GM12878 (cell line): ENCODE measurements around the gene PRKCB. TPM values are rescaled to one million over a fixed set of nuclear protein-coding genes. Genes with fewer than 3 reads are reported as not detected.

Experiments
- ATAC-seq: fragments of 200-7000 bp; cut with Tn5 transposase; 3 replicates; pipeline ENCODE4 v1.9.1; 2020; ENCODE audit warnings: mild to moderate bottlenecking, moderate library complexity
- BruUV-seq: library from RNA; stranded (reverse); fragments of 400-500 nt; replicated peaks from 2 replicates; lab custom pipeline; 2021; lab: Mats Ljungman, UMichigan
- CTCF ChIA-PET: fragments of 300-600 bp; sonication (Branson Sonifier 250); formaldehyde crosslinking; extraction: SDS; loops from one replicate; lab custom pipeline; 2021; ENCODE audit warnings: inconsistent platforms; lab: Yijun Ruan, JAX
- POLR2A ChIA-PET: fragments of 350-600 bp; formaldehyde crosslinking; extraction: SDS; loops from one replicate; lab custom pipeline; 2021; ENCODE audit warnings: inconsistent platforms; lab: Charles Lee
- RAD21 ChIA-PET: fragments of 300-600 bp; sonication (Branson Sonifier 250); formaldehyde crosslinking; loops from one replicate; lab custom pipeline; 2023; ENCODE audit warnings: antibody characterized with exemption; ENCODE audit not compliant: unreplicated experiment; lab: Charles Lee
- SMC1A ChIA-PET: fragments of 300-600 bp; sonication (Branson Sonifier 250); formaldehyde crosslinking; loops from one replicate; lab custom pipeline; 2023; ENCODE audit not compliant: unreplicated experiment, uncharacterized antibody; lab: Charles Lee
- DNase-seq: peaks from one replicate; pipeline ENCODE4 v3.0.0-alpha.2; 2011; ENCODE audit warnings: low read depth, low spot score
- FAIRE-seq: peaks from 3 replicates; lab custom pipeline; 2011; peaks lifted over from hg19 to GRCh38; lab: Jason Lieb, UNC
- H2AFZ ChIP-seq: 2 replicates; pipeline ENCODE4 v1.6.0; 2011; ENCODE audit warnings: low read depth, low read length, control low read depth; ENCODE audit not compliant: control insufficient read depth
- H3K27ac ChIP-seq: 2 replicates; pipeline ENCODE4 v1.5.1; 2011; ENCODE audit warnings: control low read depth; ENCODE audit not compliant: control insufficient read depth, insufficient read depth
- H3K27me3 ChIP-seq, 2 experiments: replicated peaks in 1 of 2; 2 replicates each; pipeline versions ENCODE4 v1.6.0 to v1.6.1; 2011; ENCODE audit warnings: low read length in 1 of 2; ENCODE audit not compliant: control insufficient read depth in 2 of 2, insufficient read depth in 2 of 2
- H3K36me3 ChIP-seq, 2 experiments: 2 replicates each; pipeline ENCODE4 v1.5.1; 2011; ENCODE audit warnings: low read length in 1 of 2; ENCODE audit not compliant: control insufficient read depth in 2 of 2, insufficient read depth in 2 of 2
- H3K4me1 ChIP-seq: 2 replicates; pipeline ENCODE4 v1.6.1; 2011; ENCODE audit warnings: mild to moderate bottlenecking, low read length, moderate library complexity, mixed read lengths; ENCODE audit not compliant: control insufficient read depth, insufficient read depth
- H3K4me2 ChIP-seq: 2 replicates; pipeline ENCODE4 v1.6.0; 2011; ENCODE audit warnings: control low read depth; ENCODE audit not compliant: control insufficient read depth, insufficient read depth
- H3K4me3 ChIP-seq: fragments of 200-600 bp; sonication (generic); 2 replicates; pipeline ENCODE4 v1.5.1; 2016
- H3K79me2 ChIP-seq: 2 replicates; pipeline ENCODE4 v1.6.0; 2011; ENCODE audit warnings: low read length; ENCODE audit not compliant: control insufficient read depth, insufficient read depth
- H3K9ac ChIP-seq: 2 replicates; pipeline ENCODE4 v1.8.0; 2011; ENCODE audit warnings: low read length, control low read depth, mixed read lengths; ENCODE audit not compliant: control insufficient read depth, insufficient read depth
- H3K9me3 ChIP-seq: replicated peaks from 3 replicates; pipeline ENCODE4 v1.5.1; 2011; ENCODE audit warnings: mild to moderate bottlenecking, low read length; ENCODE audit not compliant: control insufficient read depth, insufficient read depth
- H4K20me1 ChIP-seq: 2 replicates; pipeline ENCODE4 v1.6.0; 2011; ENCODE audit not compliant: control insufficient read depth, insufficient read depth
- ASH2L ChIP-seq: fragments of 300-600, 200-600 bp; sonication (generic); IDR thresholded peaks from 2 replicates; pipeline ENCODE4 v1.6.1; 2017; ENCODE audit warnings: low read depth, mild to moderate bottlenecking, borderline replicate concordance
- ATF3 ChIP-seq: IDR thresholded peaks from 2 replicates; pipeline ENCODE4 v1.6.1; 2011; ENCODE audit warnings: low read depth, mild to moderate bottlenecking, low read length, moderate library complexity, borderline replicate concordance; ENCODE audit errors: extremely low read depth
- BMI1 ChIP-seq: fragments of 450-650 bp; IDR thresholded peaks from 2 replicates; pipeline ENCODE4 v1.6.1; 2016; ENCODE audit warnings: mild to moderate bottlenecking, moderate library complexity, borderline replicate concordance
- CREB1 ChIP-seq: IDR thresholded peaks from 2 replicates; pipeline ENCODE4 v1.6.1; 2012; ENCODE audit warnings: low read depth, mild to moderate bottlenecking, inconsistent platforms
- GATAD2B ChIP-seq: fragments of 450-650 bp; conservative IDR thresholded peaks from 2 replicates; pipeline ENCODE4 v1.6.1; 2017; ENCODE audit warnings: low read depth, mild to moderate bottlenecking, moderate library complexity
- IKZF1 ChIP-seq: fragments of 450-650 bp; conservative IDR thresholded peaks from 2 replicates; pipeline ENCODE4 v1.6.1; 2017; ENCODE audit warnings: antibody characterized with exemption, mild to moderate bottlenecking
- MLLT1 ChIP-seq: fragments of 450-650 bp; IDR thresholded peaks from 2 replicates; pipeline ENCODE4 v1.6.1; 2016; ENCODE audit warnings: mild to moderate bottlenecking
- MYC ChIP-seq: IDR thresholded peaks from 2 replicates; pipeline ENCODE4 v1.6.1; 2011; ENCODE audit warnings: mild to moderate bottlenecking, low read length, moderate library complexity, inconsistent platforms; ENCODE audit not compliant: insufficient read depth, insufficient replicate concordance, insufficient read length, severe bottlenecking
- PAX8 ChIP-seq: fragments of 450-650 bp; IDR thresholded peaks from 2 replicates; pipeline ENCODE4 v1.6.1; 2017; ENCODE audit warnings: mild to moderate bottlenecking, moderate library complexity
- PKNOX1 ChIP-seq: fragments of 450-650 bp; IDR thresholded peaks from 2 replicates; pipeline ENCODE4 v1.6.1; 2016; ENCODE audit warnings: mild to moderate bottlenecking
- RBBP5 ChIP-seq: fragments of 200-600 bp; sonication (generic); conservative IDR thresholded peaks from 2 replicates; pipeline ENCODE4 v1.6.1; 2016
- TAF1 ChIP-seq: IDR thresholded peaks from 2 replicates; pipeline ENCODE4 v1.6.1; 2011; ENCODE audit warnings: mild to moderate bottlenecking, low read depth, low read length, borderline replicate concordance
- TBL1XR1 ChIP-seq: IDR thresholded peaks from 2 replicates; pipeline ENCODE4 v1.6.1; 2012; ENCODE audit warnings: low read depth, low read length, improper control_type of control experiment
- USF1 ChIP-seq: IDR thresholded peaks from 2 replicates; pipeline ENCODE4 v1.6.1; 2011; ENCODE audit warnings: borderline replicate concordance, low read depth, mild to moderate bottlenecking, moderate library complexity, mixed read lengths, low read length; ENCODE audit not compliant: insufficient read depth; ENCODE audit errors: extremely low read length
- ZNF207 ChIP-seq: fragments of 450-650 bp; IDR thresholded peaks from 2 replicates; pipeline ENCODE4 v1.6.1; 2014; ENCODE audit warnings: antibody characterized with exemption, mild to moderate bottlenecking, borderline replicate concordance
- WGBS: methylation state at CpG from one replicate; pipeline ENCODE4 v1.1.6; 2016; ENCODE audit warnings: low lambda C conversion rate; ENCODE audit not compliant: insufficient replicate concordance, insufficient coverage; ENCODE audit errors: missing lambda C conversion rate; 5-methylcytosine and 5-hydroxymethylcytosine counted together
- in situ Hi-C: fragments of 300-500 bp; cut with MboI; formaldehyde crosslinking; loops from 9 replicates; pipeline ENCODE4 v1.14.3; 2018; ENCODE audit warnings: mixed read lengths
- intact Hi-C: fragments of 100-400 bp; cut with micrococcal nuclease; formaldehyde crosslinking; loops from one replicate; pipeline ENCODE4 v1.14.2; 2022; ENCODE audit not compliant: unreplicated experiment
- polyA plus RNA-seq, 11 experiments: library from polyadenylated mRNA; depleted of rRNA in 4 of 11; unstranded in 6 of 11; stranded (reverse) in 5 of 11; fragments of >200 nt; fragmentation: Nextera tagmentation in 4 of 11; fragmentation: Illumina TruSeq in 1 of 11; extraction: Ambion mirVana in 4 of 11; extraction: Trizol in 1 of 11; gene quantifications; 1 replicate in 1 of 11; 2 replicates in 10 of 11; pipeline versions ENCODE4 v1.2.1 to v1.2.3, GENCODE V29; 2011 to 2016; ENCODE audit warnings: inconsistent platforms in 2 of 11, missing spikeins in 2 of 11, low read depth in 1 of 11
- total RNA-seq, 4 experiments: library from RNA; depleted of rRNA in 3 of 4; stranded (reverse); fragments of >200 nt in 3 of 4; fragmentation: Illumina TruSeq in 1 of 4; extraction: Trizol in 1 of 4; gene quantifications; 2 replicates each; pipeline versions ENCODE4 v1.2.1 to v1.2.3, GENCODE V29; 2013 to 2021

PRKCB gene
- total and polyA plus RNA-seq, 10 of the 15 experiments (the other 5 are each of a cell fraction or from before 2014, with no cell fraction given): 21.4 to 158 (median 97.3) TPM

- FAIRE-seq: no peak
- no peaks in the 10 kb centered on the region for H3K79me2 ChIP-seq
- TF ChIP-seq BMI1 (no peak), MLLT1 (no peak), MYC (no peak), TAF1 (no peak), RBBP5 (no peak), ZNF207 (no peak), GATAD2B (no peak), PKNOX1 (no peak), ASH2L (no peak), ATF3 (no peak), USF1 (no peak), CREB1 (no peak), IKZF1 (no peak), PAX8 (no peak), TBL1XR1 (no peak)
These were observed 296.4 kb downstream of the PRKCB start for GRCh38 chr16:24132048-24132796.

More at GRCh38 chr16:24132048-24132796, 296.4 kb downstream of the PRKCB start:
- H3K4me3 ChIP-seq: no peak overlapping the region
- ChIA-PET POLR2A (no interaction called here), RAD21 (no interaction called here), SMC1A (interaction anchor here (1.0 kb wide), 1 partner anchor 50 kb away, joined by 3 read pairs; no protein-coding TSS in a partner anchor), CTCF (interaction anchor here (0.6 kb wide), 2 partner anchors 42 to 372 kb away, joined by 3 read pairs; no protein-coding TSS in a partner anchor)
- peaks cover 4 to 10% of the 10 kb centered on the region in 2 experiments; a peak in 3 of 4 replicates for H3K36me3 ChIP-seq
- H3K4me1 ChIP-seq: no peaks in the 10 kb centered on the region
- intact Hi-C loops (no loop called here), in situ Hi-C loops (no loop called here)
- no peak for ATAC-seq
- H3K9ac ChIP-seq: no peak overlapping the region
- WGBS: 100% methylated on average over 2 of the region's 2 CpGs
- no peaks in the 10 kb centered on the region; the same call in 1 of the 2 replicates for H4K20me1 ChIP-seq
- no peak overlapping the region for H3K27ac ChIP-seq
- DNase-seq: no peak
- no TSS peak for BruUV-seq
- H2AFZ ChIP-seq: no peak overlapping the region
- no peaks in the 10 kb centered on the region for H3K9me3 ChIP-seq
- H3K27me3 ChIP-seq: no peaks in the 10 kb centered on the region
- H3K4me2 ChIP-seq: no peak overlapping the region
